IMR-90 (cell line): ENCODE measurements around the gene PTP4A2. TPM values are rescaled to one million over a fixed set of nuclear protein-coding genes. Genes with fewer than 3 reads are reported as not detected.

ENCODE experiments used
- ATAC-seq: fragments of 200-7000 bp; cut with Tn5 transposase; 2 replicates; pipeline ENCODE4 v1.9.1; 2020; ENCODE audit warnings: low read depth, mild to moderate bottlenecking, moderate library complexity
- BruUV-seq: library from RNA; stranded (reverse); fragments of 400-500 nt; replicated peaks from 2 replicates; lab custom pipeline; 2021; lab: Mats Ljungman, UMichigan
- CTCF ChIA-PET: fragments of 300-600 bp; formaldehyde crosslinking; extraction: SDS; loops from one replicate; lab custom pipeline; 2021; ENCODE audit warnings: antibody characterized with exemption; lab: Yijun Ruan, JAX
- POLR2A ChIA-PET: fragments of 300-600 bp; sonication (Branson Sonifier 250); formaldehyde crosslinking; loops from one replicate; lab custom pipeline; 2022; ENCODE audit warnings: antibody characterized with exemption; ENCODE audit not compliant: unreplicated experiment; lab: Charles Lee
- DNase-seq: peaks from one replicate; pipeline ENCODE4 v3.0.0; 2013
- H2AFZ ChIP-seq: replicated peaks from 2 replicates; pipeline ENCODE3; 2013; ENCODE audit warnings: low read length, mild to moderate bottlenecking; ENCODE audit not compliant: poor library complexity
- H2AK5ac ChIP-seq: 2 replicates; pipeline ENCODE4 v1.6.1; 2013; ENCODE audit warnings: low read depth, low read length, inconsistent platforms
- H2AK9ac ChIP-seq: replicated peaks from 2 replicates; pipeline ENCODE3; 2013; ENCODE audit warnings: mild to moderate bottlenecking, low read depth, low read length, moderate library complexity; ENCODE audit not compliant: poor library complexity
- H2BK120ac ChIP-seq: 2 replicates; pipeline ENCODE4 v1.6.1; 2013; ENCODE audit warnings: low read depth, low read length, inconsistent platforms
- H2BK15ac ChIP-seq: 3 replicates; pipeline ENCODE4 v1.6.1; 2013; ENCODE audit warnings: low read depth, low read length, inconsistent platforms
- H2BK20ac ChIP-seq: 2 replicates; pipeline ENCODE4 v1.6.1; 2013; ENCODE audit warnings: low read depth, mild to moderate bottlenecking, inconsistent platforms, low read length, moderate library complexity
- H2BK5ac ChIP-seq: 2 replicates; pipeline ENCODE4 v1.6.1; 2013; ENCODE audit warnings: mild to moderate bottlenecking, low read depth, low read length, inconsistent platforms; ENCODE audit not compliant: poor library complexity, severe bottlenecking
- H3K14ac ChIP-seq: replicated peaks from 2 replicates; pipeline ENCODE4 v1.6.1; 2013; ENCODE audit warnings: low read depth, low read length, inconsistent platforms
- H3K18ac ChIP-seq: 2 replicates; pipeline ENCODE4 v1.6.1; 2013; ENCODE audit warnings: low read depth, low read length, control low read depth
- H3K23ac ChIP-seq: 2 replicates; pipeline ENCODE4 v1.6.1; 2013; ENCODE audit warnings: low read depth, low read length, inconsistent platforms
- H3K27ac ChIP-seq: 2 replicates; pipeline ENCODE4 v1.5.1; 2013; ENCODE audit warnings: mild to moderate bottlenecking, control low read depth, low read length; ENCODE audit not compliant: insufficient read depth
- H3K27me3 ChIP-seq: 2 replicates; pipeline ENCODE4 v1.6.1; 2013; ENCODE audit warnings: low read length; ENCODE audit not compliant: control insufficient read depth, insufficient read depth
- H3K36me3 ChIP-seq: 2 replicates; pipeline ENCODE4 v1.6.1; 2013; ENCODE audit warnings: low read length, mixed read lengths; ENCODE audit not compliant: control insufficient read depth, insufficient read depth
- H3K4ac ChIP-seq: 2 replicates; pipeline ENCODE4 v1.6.1; 2013; ENCODE audit warnings: low read depth, low read length, inconsistent platforms
- H3K4me1 ChIP-seq: 2 replicates; pipeline ENCODE4 v1.6.1; 2013; ENCODE audit warnings: low read length, mixed read lengths; ENCODE audit not compliant: control insufficient read depth, insufficient read depth
- H3K4me2 ChIP-seq: 2 replicates; pipeline ENCODE4 v1.6.1; 2013; ENCODE audit warnings: low read depth, mild to moderate bottlenecking, control low read depth, low read length, moderate library complexity
- H3K4me3 ChIP-seq: 2 replicates; pipeline ENCODE4 v1.5.1; 2013; ENCODE audit warnings: low read depth, mild to moderate bottlenecking, control low read depth, low read length, moderate library complexity; ENCODE audit not compliant: insufficient read depth
- H3K56ac ChIP-seq: 2 replicates; pipeline ENCODE4 v1.6.1; 2013; ENCODE audit warnings: low read length, inconsistent platforms; ENCODE audit not compliant: insufficient read depth; ENCODE audit errors: extremely low read depth
- H3K79me1 ChIP-seq, 2 experiments: 2 replicates each; pipeline ENCODE4 v1.6.1; 2013; ENCODE audit warnings: low read length in 2 of 2, inconsistent platforms in 1 of 2, low read depth in 1 of 2
- H3K9ac ChIP-seq: 2 replicates; pipeline ENCODE4 v1.6.1; 2013; ENCODE audit warnings: low read depth, low read length, control low read depth
- H3K9me1 ChIP-seq: 2 replicates; pipeline ENCODE4 v1.6.1; 2013; ENCODE audit warnings: low read length, inconsistent platforms; ENCODE audit not compliant: insufficient read depth
- H3K9me3 ChIP-seq: 2 replicates; pipeline ENCODE4 v1.6.1; 2013; ENCODE audit warnings: low read length; ENCODE audit not compliant: control insufficient read depth, insufficient read depth
- H4K20me1 ChIP-seq: 2 replicates; pipeline ENCODE4 v1.6.1; 2013; ENCODE audit warnings: low read length, inconsistent platforms; ENCODE audit not compliant: insufficient read depth
- H4K5ac ChIP-seq: 2 replicates; pipeline ENCODE4 v1.6.1; 2013; ENCODE audit warnings: mild to moderate bottlenecking, low read depth, low read length, control low read depth
- H4K8ac ChIP-seq, 2 experiments: 2 replicates each; pipeline ENCODE4 v1.6.1; 2013; ENCODE audit warnings: low read depth in 2 of 2, low read length in 2 of 2, control low read depth in 1 of 2, inconsistent platforms in 1 of 2
- H4K91ac ChIP-seq: 2 replicates; pipeline ENCODE4 v1.6.1; 2013; ENCODE audit warnings: low read depth, low read length, inconsistent platforms; ENCODE audit not compliant: insufficient read depth
- BHLHE40 ChIP-seq: fragments of 150-350 bp; IDR thresholded peaks from 2 replicates; pipeline ENCODE4 v1.6.1; 2016; ENCODE audit warnings: mild to moderate bottlenecking, low read depth, low read length
- CEBPB ChIP-seq: IDR thresholded peaks from 2 replicates; pipeline ENCODE4 v1.6.1; 2012; ENCODE audit warnings: low read depth, low read length, improper control_type of control experiment
- CHD1 ChIP-seq: IDR thresholded peaks from 2 replicates; pipeline ENCODE4 v1.6.1; 2012; ENCODE audit warnings: low read depth, low read length, improper control_type of control experiment
- CTCF ChIP-seq: conservative IDR thresholded peaks from 2 replicates; pipeline ENCODE4 v1.5.1; 2012; ENCODE audit warnings: mild to moderate bottlenecking, low read depth, low read length, improper control_type of control experiment
- ELK1 ChIP-seq: fragments of 150-350 bp; IDR thresholded peaks from 2 replicates; pipeline ENCODE4 v1.6.1; 2016; ENCODE audit warnings: low read depth, mild to moderate bottlenecking, low read length, moderate library complexity, borderline replicate concordance
- FOS ChIP-seq: fragments of 150-350 bp; IDR thresholded peaks from 2 replicates; pipeline ENCODE4 v1.6.1; 2016; ENCODE audit warnings: low read depth, low read length
- MAFK ChIP-seq: IDR thresholded peaks from 2 replicates; pipeline ENCODE4 v1.6.1; 2012; ENCODE audit warnings: low read depth, low read length, improper control_type of control experiment
- MAZ ChIP-seq: IDR thresholded peaks from 2 replicates; pipeline ENCODE4 v1.6.1; 2012; ENCODE audit warnings: low read depth, mild to moderate bottlenecking, low read length, improper control_type of control experiment, moderate library complexity, borderline replicate concordance
- MXI1 ChIP-seq: IDR thresholded peaks from 2 replicates; pipeline ENCODE4 v1.6.1; 2012; ENCODE audit warnings: low read depth, mild to moderate bottlenecking, low read length, moderate library complexity, borderline replicate concordance
- RAD21 ChIP-seq: IDR thresholded peaks from 2 replicates; pipeline ENCODE4 v1.6.1; 2012; ENCODE audit warnings: low read length, improper control_type of control experiment
- RCOR1 ChIP-seq: IDR thresholded peaks from 2 replicates; pipeline ENCODE4 v1.6.1; 2012; ENCODE audit warnings: mild to moderate bottlenecking, low read length, improper control_type of control experiment; ENCODE audit not compliant: insufficient replicate concordance
- SMC3 ChIP-seq: fragments of 150-350 bp; IDR thresholded peaks from 2 replicates; pipeline ENCODE4 v1.6.1; 2016; ENCODE audit warnings: low read depth, mild to moderate bottlenecking, antibody characterized with exemption, low read length, moderate library complexity
- USF2 ChIP-seq: fragments of 150-350 bp; IDR thresholded peaks from 2 replicates; pipeline ENCODE4 v1.6.1; 2017; ENCODE audit warnings: mild to moderate bottlenecking, antibody characterized with exemption, low read length, low read depth
- whole genome bisulfite sequencing, 2 experiments: methylation state at CpG; one replicate each; pipeline versions ENCODE4 v1.1.5 to v1.1.7; 2013; ENCODE audit warnings: missing lambda C conversion rate in 2 of 2; ENCODE audit not compliant: insufficient read length in 1 of 2; ENCODE audit errors: extremely low coverage in 2 of 2; 5-methylcytosine and 5-hydroxymethylcytosine counted together
- dilution Hi-C: fragments of 300-500 bp; cut with HindIII; formaldehyde crosslinking; loops from one replicate; pipeline ENCODE4 v1.14.3; 2018; ENCODE audit warnings: low sequenced_read_pairs; ENCODE audit not compliant: unreplicated experiment
- in situ Hi-C: fragments of 300-500 bp; cut with MboI; formaldehyde crosslinking; loops from 3 replicates; pipeline ENCODE4 v1.14.3; 2019; ENCODE audit warnings: low sequenced_read_pairs, inconsistent platforms, mixed read lengths
- intact Hi-C: fragments of 100-400 bp; cut with micrococcal nuclease; formaldehyde crosslinking; loops from 2 replicates; pipeline ENCODE4 v1.10.0; 2022
- polyA plus RNA-seq, 3 experiments: library from polyadenylated mRNA; depleted of rRNA; stranded (reverse); fragments of >200 nt; gene quantifications; 2 replicates each; pipeline ENCODE4 v1.2.3, GENCODE V29; 2012; ENCODE audit warnings: low replicate concordance in 1 of 3
- total RNA-seq: library from RNA; depleted of rRNA; stranded (reverse); fragments of >200 nt; gene quantifications from 2 replicates; pipeline ENCODE4 v1.2.3, GENCODE V29; 2012

PTP4A2 gene
- total and polyA plus RNA-seq, 2 of the 4 experiments (the other 2 are of a cell fraction), result 135 to 328 TPM

- TF ChIP-seq CHD1, result no peak
Measured at GRCh38 chr1:31904339-31905092, 33.7 kb downstream of the PTP4A2 start (continued).

- Histone ChIP-seq H3K9me3 (peaks cover 3% of the 10 kb centered on the region; the same call in 1 of the 2 replicates), H3K27me3 (no peaks in the 10 kb centered on the region), H2AFZ (no peak overlapping the region), H4K8ac (no peak overlapping the region), H3K4me3 (no peak overlapping the region), H3K4me1 (no peaks in the 10 kb centered on the region), H3K14ac (no peak overlapping the region), H4K5ac (no peak overlapping the region), H3K4me2 (no peak overlapping the region), H3K4ac (no peak overlapping the region), H3K18ac (no peak overlapping the region), H3K9ac (no peak overlapping the region), H2BK15ac (no peak overlapping the region), H2BK5ac (no peak overlapping the region), H2BK120ac (no peak overlapping the region), H3K79me1 (peaks cover 6 to 21% of the 10 kb centered on the region in 2 experiments; a peak in 3 of 4 replicates), H2AK5ac (no peak overlapping the region), H2AK9ac (no peak overlapping the region), H3K23ac (no peak overlapping the region), H2BK20ac (no peak overlapping the region), H4K91ac (no peak overlapping the region), H3K9me1 (peaks cover 7% of the 10 kb centered on the region; the same call in 1 of the 2 replicates), H3K56ac (no peak overlapping the region), H3K36me3 (peaks cover 14% of the 10 kb centered on the region), H4K20me1 (peaks cover 5% of the 10 kb centered on the region; the same call in 1 of the 2 replicates), H3K27ac (no peak overlapping the region)
- ChIA-PET CTCF (no interaction called here), POLR2A (no interaction called here)
- WGBS, 2 experiments, result no CpG with 5 or more reads among the region's 5 CpGs
- intact Hi-C loops (no loop called here), dilution Hi-C loops (no loop called here), in situ Hi-C loops (no loop called here)
- DNase-seq (no peak), ATAC-seq (no peak)
- BruUV-seq, result no TSS peak
- TF ChIP-seq CHD1, result no peak
- TF ChIP-seq CTCF, result no peak
- no peak for TF ChIP-seq MAZ
- no peak for TF ChIP-seq BHLHE40
- no peak for TF ChIP-seq RCOR1
- no peak for TF ChIP-seq SMC3
- TF ChIP-seq USF2, result no peak
- TF ChIP-seq MXI1, result no peak
- no peak for TF ChIP-seq FOS
- no peak for TF ChIP-seq RAD21
- no peak for TF ChIP-seq CEBPB
- no peak for TF ChIP-seq MAFK
- TF ChIP-seq ELK1, result no peak
Measured at GRCh38 chr1:31902510-31902860, 35.7 kb downstream of the PTP4A2 start.
